Measurements from ENCODE around the gene SPTBN1. TPM values are rescaled to one million over a fixed set of nuclear protein-coding genes. Genes with fewer than 3 reads are reported as not detected.

The SPTBN1 gene
- polyA plus RNA-seq, 2 of the 4 experiments (the other 2 are of a cell fraction) = 105 to 126 TPM

DNA sequence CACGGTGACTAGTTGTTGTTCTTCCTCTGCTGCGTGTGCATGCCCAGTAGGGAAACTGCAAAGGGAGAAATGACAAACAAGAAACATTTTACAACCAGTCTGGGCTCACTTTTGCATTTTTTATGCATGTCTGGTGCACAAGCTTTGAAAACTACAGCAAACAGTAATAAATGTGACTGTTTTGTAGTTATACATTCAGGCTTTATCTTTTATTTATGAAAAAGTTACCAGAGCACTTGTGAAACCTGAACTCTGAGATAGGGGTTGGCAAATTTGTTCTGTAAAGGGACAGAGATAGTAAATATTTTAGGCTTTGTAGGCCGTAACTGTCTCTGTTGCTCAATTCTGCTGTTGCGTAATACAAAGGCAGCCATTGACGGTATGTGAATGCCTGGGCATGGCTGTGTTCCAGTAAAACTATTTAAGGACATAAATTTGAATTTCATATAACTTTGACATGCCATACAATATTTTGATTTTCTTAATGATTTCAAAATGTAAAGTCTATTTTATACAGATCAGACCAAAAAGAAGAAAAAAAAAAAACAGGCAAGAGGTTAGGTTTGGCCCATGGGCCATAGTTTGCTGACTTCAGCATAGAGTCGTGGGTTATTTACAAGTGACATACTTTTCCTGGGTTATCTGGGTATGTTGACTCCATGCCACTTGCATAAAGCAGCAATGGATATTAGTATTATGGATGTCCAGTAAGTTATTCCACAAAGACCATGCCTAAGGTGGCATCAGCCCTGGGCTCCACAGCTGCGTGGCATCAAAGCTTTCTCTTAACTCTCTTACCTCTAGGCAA is 213.8 kb downstream of the SPTBN1 start:
- Histone ChIP-seq H3K9me3 (no peaks in the 10 kb centered on the region), H3K4me1 (peaks cover 42% of the 10 kb centered on the region), H3K4me3 (no peak overlapping the region), H3K27ac (peak overlapping the region; percentile 36 to 55; a peak in 5 of 6 replicates), H3K4me2 (peak overlapping the region; percentile 47)
- FAIRE-seq (no peak), ATAC-seq (no peak), DNase-seq (ENCODE audit: low read depth in 1 of 2, low spot score in 1 of 2) (peak in 1 of 2 experiments; percentile 62)
- no peak for TF ChIP-seq RAD21 (conservative IDR thresholded peaks at IDR 0.05 in 1 of 2, IDR thresholded peaks at IDR 0.05 in 1 of 2)
- peak; percentile 16; the same call in 1 of the 3 replicates for TF ChIP-seq SMC3 (IDR thresholded peaks at IDR 0.05)
- TF ChIP-seq, protein P1, sequence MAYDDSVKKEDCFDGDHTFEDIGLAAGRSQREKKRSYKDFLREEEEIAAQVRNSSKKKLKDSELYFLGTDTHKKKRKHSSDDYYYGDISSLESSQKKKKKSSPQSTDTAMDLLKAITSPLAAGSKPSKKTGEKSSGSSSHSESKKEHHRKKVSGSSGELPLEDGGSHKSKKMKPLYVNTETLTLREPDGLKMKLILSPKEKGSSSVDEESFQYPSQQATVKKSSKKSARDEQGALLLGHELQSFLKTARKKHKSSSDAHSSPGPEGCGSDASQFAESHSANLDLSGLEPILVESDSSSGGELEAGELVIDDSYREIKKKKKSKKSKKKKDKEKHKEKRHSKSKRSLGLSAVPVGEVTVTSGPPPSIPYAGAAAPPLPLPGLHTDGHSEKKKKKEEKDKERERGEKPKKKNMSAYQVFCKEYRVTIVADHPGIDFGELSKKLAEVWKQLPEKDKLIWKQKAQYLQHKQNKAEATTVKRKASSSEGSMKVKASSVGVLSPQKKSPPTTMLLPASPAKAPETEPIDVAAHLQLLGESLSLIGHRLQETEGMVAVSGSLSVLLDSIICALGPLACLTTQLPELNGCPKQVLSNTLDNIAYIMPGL (CRISPR knock-in tag; IDR thresholded peaks at IDR 0.05; ENCODE audit: borderline replicate concordance) = no peak
- 0 out of 2 replicates have a peak, but pooled peaks have one; percentile 26 for TF ChIP-seq GATA3 (IDR thresholded peaks at IDR 0.05; ENCODE audit: borderline replicate concordance)
- TF ChIP-seq ZC3H11A (IDR thresholded peaks at IDR 0.05) = no peak
- no peak for TF ChIP-seq CHD2 (IDR thresholded peaks at IDR 0.05; ENCODE audit: low read length, partially characterized antibody)
- no peak for TF ChIP-seq BHLHE40 (IDR thresholded peaks at IDR 0.05; ENCODE audit: low read depth, low read length)
- no peak for TF ChIP-seq NFE2L2 (conservative IDR thresholded peaks at IDR 0.05; ENCODE audit: low read length)
- TF ChIP-seq, protein P2, sequence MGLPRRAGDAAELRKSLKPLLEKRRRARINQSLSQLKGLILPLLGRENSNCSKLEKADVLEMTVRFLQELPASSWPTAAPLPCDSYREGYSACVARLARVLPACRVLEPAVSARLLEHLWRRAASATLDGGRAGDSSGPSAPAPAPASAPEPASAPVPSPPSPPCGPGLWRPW (IDR thresholded peaks at IDR 0.05) = peak; percentile 98
- TF ChIP-seq MAZ (IDR thresholded peaks at IDR 0.05; ENCODE audit: borderline replicate concordance, low read depth, low read length) = no peak
- TF ChIP-seq, protein P3, sequence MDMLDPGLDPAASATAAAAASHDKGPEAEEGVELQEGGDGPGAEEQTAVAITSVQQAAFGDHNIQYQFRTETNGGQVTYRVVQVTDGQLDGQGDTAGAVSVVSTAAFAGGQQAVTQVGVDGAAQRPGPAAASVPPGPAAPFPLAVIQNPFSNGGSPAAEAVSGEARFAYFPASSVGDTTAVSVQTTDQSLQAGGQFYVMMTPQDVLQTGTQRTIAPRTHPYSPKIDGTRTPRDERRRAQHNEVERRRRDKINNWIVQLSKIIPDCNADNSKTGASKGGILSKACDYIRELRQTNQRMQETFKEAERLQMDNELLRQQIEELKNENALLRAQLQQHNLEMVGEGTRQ (IDR thresholded peaks at IDR 0.05) = no peak
- TF ChIP-seq, protein P4, sequence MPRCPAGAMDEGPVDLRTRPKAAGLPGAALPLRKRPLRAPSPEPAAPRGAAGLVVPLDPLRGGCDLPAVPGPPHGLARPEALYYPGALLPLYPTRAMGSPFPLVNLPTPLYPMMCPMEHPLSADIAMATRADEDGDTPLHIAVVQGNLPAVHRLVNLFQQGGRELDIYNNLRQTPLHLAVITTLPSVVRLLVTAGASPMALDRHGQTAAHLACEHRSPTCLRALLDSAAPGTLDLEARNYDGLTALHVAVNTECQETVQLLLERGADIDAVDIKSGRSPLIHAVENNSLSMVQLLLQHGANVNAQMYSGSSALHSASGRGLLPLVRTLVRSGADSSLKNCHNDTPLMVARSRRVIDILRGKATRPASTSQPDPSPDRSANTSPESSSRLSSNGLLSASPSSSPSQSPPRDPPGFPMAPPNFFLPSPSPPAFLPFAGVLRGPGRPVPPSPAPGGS (IDR thresholded peaks at IDR 0.05) = peak; percentile 26; the same call in 1 of the 3 replicates
- no peak for TF ChIP-seq KDM5A (IDR thresholded peaks at IDR 0.05)
- TF ChIP-seq, protein P5, sequence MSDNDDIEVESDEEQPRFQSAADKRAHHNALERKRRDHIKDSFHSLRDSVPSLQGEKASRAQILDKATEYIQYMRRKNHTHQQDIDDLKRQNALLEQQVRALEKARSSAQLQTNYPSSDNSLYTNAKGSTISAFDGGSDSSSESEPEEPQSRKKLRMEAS (IDR thresholded peaks at IDR 0.05) = no peak
- TF ChIP-seq RCOR1 (IDR thresholded peaks at IDR 0.05; ENCODE audit: low read depth, low read length) = no peak
- TF ChIP-seq EP300 (IDR thresholded peaks at IDR 0.05) = peak in 1 of 2 experiments; percentile 19; a peak in 1 of 5 replicates
- no peak for TF ChIP-seq POLR2A (IDR thresholded peaks at IDR 0.05; ENCODE audit: low read length)
- 0 out of 5 replicates have a peak, but pooled peaks of 1 of the 2 experiments have one; percentile 31 for TF ChIP-seq JUN (IDR thresholded peaks at IDR 0.05)
- TF ChIP-seq CEBPB (IDR thresholded peaks at IDR 0.05) = peak; percentile 100
- no peak for TF ChIP-seq HOXA7 (CRISPR knock-in tag; IDR thresholded peaks at IDR 0.05)
- TF ChIP-seq MAFK (IDR thresholded peaks at IDR 0.05; ENCODE audit: partially characterized antibody) = peak; percentile 41
- POLR2A ChIA-PET = no interaction called here
- WGBS (ENCODE audit: missing lambda C conversion rate) = 62% methylated on average over 7 of the region's 7 CpGs
- CTCF ChIA-PET = interaction anchor here (0.6 to 1.2 kb wide), 2 partner anchors 9 to 148 kb away, joined by 3 to 4 read pairs; no protein-coding TSS in a partner anchor

DNA sequence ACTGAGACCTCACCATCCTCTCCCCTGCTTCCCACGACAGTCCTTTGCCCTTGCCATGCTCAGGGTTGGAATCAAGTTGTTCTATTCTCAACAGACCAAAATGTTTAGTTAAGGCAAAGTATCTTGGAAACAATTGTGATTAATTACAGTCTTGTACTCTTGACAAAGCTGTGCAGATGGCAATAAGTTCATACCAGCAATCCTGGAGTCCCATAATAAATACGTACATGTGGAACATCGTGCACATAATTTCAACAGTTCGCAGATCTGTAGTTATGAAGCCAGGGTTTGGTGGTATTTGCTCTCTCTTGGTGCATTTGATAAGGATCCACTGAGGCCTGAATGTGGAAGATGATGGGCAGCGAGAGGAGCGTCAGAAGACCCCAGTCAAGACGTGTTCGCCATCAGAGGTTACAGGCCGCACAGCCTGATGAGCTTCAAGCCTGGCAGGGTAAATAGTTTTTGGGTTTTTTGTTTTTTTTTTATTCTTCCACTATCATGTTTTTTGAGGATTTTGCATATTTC is 214.4 kb downstream of the SPTBN1 start:
- H3K4me3 ChIP-seq = no peak overlapping the region
- no peaks in the 10 kb centered on the region for H3K9me3 ChIP-seq
- TF ChIP-seq TP53 (CRISPR knock-in tag; IDR thresholded peaks at IDR 0.05) (no peak), HOXB13 (CRISPR knock-in tag; IDR thresholded peaks at IDR 0.05; ENCODE audit: low read depth) (no peak), MAZ (IDR thresholded peaks at IDR 0.05; ENCODE audit: borderline replicate concordance, low read depth, low read length) (no peak)
- peak overlapping the region; percentile 8 to 50; a peak in 5 of 6 replicates for H3K27ac ChIP-seq
- WGBS (ENCODE audit: missing lambda C conversion rate) = 97% methylated on average over 9 of the region's 9 CpGs
- H3K4me1 ChIP-seq = peaks cover 36% of the 10 kb centered on the region
- no peak for FAIRE-seq
- CTCF ChIA-PET = interaction anchor here (0.6 to 1.2 kb wide), 3 partner anchors 9 to 148 kb away, joined by 3 to 4 read pairs (median 3); no protein-coding TSS in a partner anchor
- H3K4me2 ChIP-seq = peak overlapping the region; percentile 47; the same call in 1 of the 3 replicates
- POLR2A ChIA-PET = no interaction called here
- ATAC-seq = no peak
- no peak for DNase-seq (ENCODE audit: low read depth in 1 of 2, low spot score in 1 of 2)
